ENCODE measurements around the gene KIT.

Gene KIT

DNA sequence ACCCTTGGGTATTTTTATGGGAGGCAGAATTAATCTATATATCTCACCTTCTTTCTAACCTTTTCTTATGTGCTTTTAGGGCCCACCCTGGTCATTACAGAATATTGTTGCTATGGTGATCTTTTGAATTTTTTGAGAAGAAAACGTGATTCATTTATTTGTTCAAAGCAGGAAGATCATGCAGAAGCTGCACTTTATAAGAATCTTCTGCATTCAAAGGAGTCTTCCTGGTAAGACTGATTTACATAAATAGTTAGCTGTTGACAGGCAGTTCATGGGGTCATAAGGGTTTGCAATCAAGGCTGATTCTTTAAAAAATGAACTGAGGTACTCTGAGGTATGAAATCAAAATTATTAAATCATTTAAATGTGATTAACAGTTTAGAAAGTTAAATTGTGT lies 71.5 kb downstream of the KIT start:
- TF ChIP-seq EZH2 (IDR thresholded peaks at IDR 0.05), result no peak
- TF ChIP-seq POLR2AphosphoS5 (IDR thresholded peaks at IDR 0.05; ENCODE audit: borderline replicate concordance, low read depth, low read length), result no peak
- TF ChIP-seq FOXP2 (optimal IDR thresholded peaks at IDR 0.05; ENCODE audit: control extremely low read depth, extremely low read length, insufficient read depth), result no peak
- DNase-seq (ENCODE audit: low read depth, low spot score), result no peak
- Histone ChIP-seq H3K36me3 (ENCODE audit: insufficient read depth, low read length) (peaks cover 82% of the 10 kb centered on the region), H3K9ac (ENCODE audit: insufficient read length) (no peak overlapping the region), H3K27ac (no peak overlapping the region), H3K9me3 (ENCODE audit: low read depth, low read length) (no peaks in the 10 kb centered on the region), H3K4me3 (no peak overlapping the region)

DNA sequence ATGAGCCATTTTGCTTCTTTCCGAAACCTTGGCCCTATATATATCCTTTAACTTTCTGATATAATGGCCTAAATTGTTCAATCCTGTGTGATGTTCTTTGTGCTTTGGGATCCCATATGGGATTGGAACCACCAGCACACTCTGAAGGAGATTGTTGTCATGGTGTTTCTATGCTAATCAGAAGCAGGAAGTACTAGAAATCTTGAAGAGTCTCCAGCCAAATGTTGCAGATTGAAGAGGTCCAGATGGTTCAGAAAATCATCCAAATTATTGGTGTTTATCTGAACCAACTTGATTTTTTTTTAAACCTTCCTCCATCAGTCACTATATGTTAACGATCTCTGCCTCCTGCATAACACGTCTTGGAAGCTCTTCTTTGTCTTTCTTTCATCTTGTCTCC lies 72.8 kb downstream of the KIT start:
- Histone ChIP-seq H3K9ac (ENCODE audit: insufficient read length) (no peak overlapping the region), H3K4me3 (no peak overlapping the region), H3K9me3 (ENCODE audit: low read depth, low read length) (no peaks in the 10 kb centered on the region), H3K27ac (no peak overlapping the region), H3K36me3 (ENCODE audit: insufficient read depth, low read length) (peaks cover 86% of the 10 kb centered on the region)
- no peak for DNase-seq (ENCODE audit: low read depth, low spot score)
- TF ChIP-seq EZH2 (IDR thresholded peaks at IDR 0.05), result no peak
- TF ChIP-seq POLR2AphosphoS5 (IDR thresholded peaks at IDR 0.05; ENCODE audit: borderline replicate concordance, low read depth, low read length), result no peak
- TF ChIP-seq FOXP2 (optimal IDR thresholded peaks at IDR 0.05; ENCODE audit: control extremely low read depth, extremely low read length, insufficient read depth), result no peak

- no peak overlapping the region for H3K27ac ChIP-seq
- no peak for DNase-seq (ENCODE audit: low read depth, low spot score)
- H3K36me3 ChIP-seq (ENCODE audit: insufficient read depth, low read length), result peaks cover 89% of the 10 kb centered on the region
- no peak overlapping the region for H3K4me3 ChIP-seq
- TF ChIP-seq EZH2 (IDR thresholded peaks at IDR 0.05) (no peak), FOXP2 (optimal IDR thresholded peaks at IDR 0.05; ENCODE audit: control extremely low read depth, extremely low read length, insufficient read depth) (no peak), POLR2AphosphoS5 (IDR thresholded peaks at IDR 0.05; ENCODE audit: borderline replicate concordance, low read depth, low read length) (no peak)
- H3K9ac ChIP-seq (ENCODE audit: insufficient read length), result no peak overlapping the region
- no peaks in the 10 kb centered on the region for H3K9me3 ChIP-seq (ENCODE audit: low read depth, low read length)
These were observed 73.8 kb downstream of the KIT start for GRCh38 chr4:54731552-54731951.

DNA sequence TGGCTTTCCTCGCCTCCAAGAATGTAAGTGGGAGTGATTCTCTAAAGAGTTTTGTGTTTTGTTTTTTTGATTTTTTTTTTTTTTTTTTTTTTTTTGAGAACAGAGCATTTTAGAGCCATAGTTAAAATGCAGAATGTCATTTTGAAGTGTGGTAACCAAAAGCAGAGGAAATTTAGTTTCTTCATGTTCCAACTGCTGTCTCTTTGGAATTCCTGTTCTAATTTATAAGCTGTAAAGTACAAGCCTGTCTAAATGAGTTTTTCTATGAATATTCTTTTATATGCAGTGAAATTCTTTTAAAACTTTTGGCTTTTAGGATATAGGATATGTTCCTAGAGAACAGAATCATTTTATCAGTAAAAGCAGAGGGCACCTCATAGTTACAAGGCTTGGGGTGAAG lies 74.2 kb downstream of the KIT start:
- no peak for DNase-seq (ENCODE audit: low read depth, low spot score)
- H3K4me3 ChIP-seq, result no peak overlapping the region
- no peak overlapping the region for H3K9ac ChIP-seq (ENCODE audit: insufficient read length)

DNA sequence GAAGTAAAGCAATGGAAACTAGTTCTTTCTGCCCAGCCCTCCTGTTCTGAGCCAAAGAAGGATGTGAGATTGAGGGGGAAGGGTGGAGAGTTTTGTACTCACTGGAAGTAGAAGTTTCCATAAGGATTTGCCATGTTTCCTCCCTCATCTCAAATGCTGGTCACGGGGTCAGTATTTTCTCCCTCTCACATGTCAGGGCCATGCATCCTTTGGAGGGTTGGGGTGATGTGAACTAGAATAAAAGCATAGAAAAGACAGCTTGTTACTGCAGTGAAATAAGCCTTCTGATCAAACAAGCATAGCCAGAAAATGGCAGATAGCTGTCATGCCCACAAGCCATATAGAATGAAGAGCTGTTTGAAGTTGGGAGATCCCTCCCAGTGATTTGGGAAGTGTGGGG lies 79.7 kb downstream of the KIT start:
- Histone ChIP-seq H3K27ac (no peak overlapping the region), H3K4me3 (no peak overlapping the region), H3K9me3 (ENCODE audit: low read depth, low read length) (no peaks in the 10 kb centered on the region), H3K9ac (ENCODE audit: insufficient read length) (no peak overlapping the region), H3K36me3 (ENCODE audit: insufficient read depth, low read length) (peaks cover 78% of the 10 kb centered on the region)
- TF ChIP-seq EZH2 (IDR thresholded peaks at IDR 0.05) (no peak), POLR2AphosphoS5 (IDR thresholded peaks at IDR 0.05; ENCODE audit: borderline replicate concordance, low read depth, low read length) (no peak), FOXP2 (optimal IDR thresholded peaks at IDR 0.05; ENCODE audit: control extremely low read depth, extremely low read length, insufficient read depth) (no peak)
- DNase-seq (ENCODE audit: low read depth, low spot score), result no peak

More for the DNA sequence above, 74.2 kb downstream of the KIT start:
- Histone ChIP-seq H3K9me3 (ENCODE audit: low read depth, low read length) (no peaks in the 10 kb centered on the region), H3K36me3 (ENCODE audit: insufficient read depth, low read length) (peaks cover 89% of the 10 kb centered on the region), H3K27ac (no peak overlapping the region)
- no peak for TF ChIP-seq EZH2 (IDR thresholded peaks at IDR 0.05)
- TF ChIP-seq FOXP2 (optimal IDR thresholded peaks at IDR 0.05; ENCODE audit: control extremely low read depth, extremely low read length, insufficient read depth), result no peak
- TF ChIP-seq POLR2AphosphoS5 (IDR thresholded peaks at IDR 0.05; ENCODE audit: borderline replicate concordance, low read depth, low read length), result no peak

GRCh38 chr4:54741202-54741601 lies 83.4 kb downstream of the KIT start:
- Histone ChIP-seq H3K9me3 (ENCODE audit: low read depth, low read length) (no peaks in the 10 kb centered on the region), H3K4me3 (no peak overlapping the region), H3K36me3 (ENCODE audit: insufficient read depth, low read length) (peaks cover 51% of the 10 kb centered on the region), H3K9ac (ENCODE audit: insufficient read length) (no peak overlapping the region), H3K27ac (no peak overlapping the region)
- DNase-seq (ENCODE audit: low read depth, low spot score), result no peak
- TF ChIP-seq FOXP2 (optimal IDR thresholded peaks at IDR 0.05; ENCODE audit: control extremely low read depth, extremely low read length, insufficient read depth), result no peak
- TF ChIP-seq POLR2AphosphoS5 (IDR thresholded peaks at IDR 0.05; ENCODE audit: borderline replicate concordance, low read depth, low read length), result no peak
- no peak for TF ChIP-seq EZH2 (IDR thresholded peaks at IDR 0.05)

- DNase-seq (ENCODE audit: low read depth, low spot score), result no peak
- Histone ChIP-seq H3K36me3 (ENCODE audit: insufficient read depth, low read length) (peaks cover 35% of the 10 kb centered on the region; the same call in 1 of the 2 replicates), H3K27ac (no peak overlapping the region), H3K9ac (ENCODE audit: insufficient read length) (no peak overlapping the region), H3K4me3 (no peak overlapping the region), H3K9me3 (ENCODE audit: low read depth, low read length) (no peaks in the 10 kb centered on the region)
- TF ChIP-seq EZH2 (IDR thresholded peaks at IDR 0.05) (no peak), FOXP2 (optimal IDR thresholded peaks at IDR 0.05; ENCODE audit: control extremely low read depth, extremely low read length, insufficient read depth) (no peak), POLR2AphosphoS5 (IDR thresholded peaks at IDR 0.05; ENCODE audit: borderline replicate concordance, low read depth, low read length) (no peak)
These were observed 85.1 kb downstream of the KIT start for GRCh38 chr4:54742636-54743399.

DNA sequence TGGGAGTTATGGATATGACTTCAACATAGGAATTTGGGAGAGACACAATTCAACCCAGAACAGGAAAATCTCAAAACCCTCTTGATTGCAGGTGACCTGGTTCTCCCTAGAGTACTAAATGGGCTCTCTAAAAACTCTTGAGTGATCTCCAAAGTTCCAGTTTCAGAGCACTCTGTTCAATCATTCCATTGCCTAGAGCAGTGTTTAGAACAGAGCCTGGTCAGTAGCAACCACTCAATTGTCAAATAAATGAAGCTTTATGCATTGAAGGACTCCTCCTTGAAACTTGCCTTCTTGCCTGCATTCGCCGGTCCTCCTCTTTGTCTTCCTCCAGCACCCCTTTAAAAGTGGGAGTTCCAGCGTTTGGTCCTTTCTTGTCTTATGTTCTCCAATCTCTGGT lies 85.8 kb downstream of the KIT start:
- Histone ChIP-seq H3K36me3 (ENCODE audit: insufficient read depth, low read length) (peaks cover 27% of the 10 kb centered on the region; the same call in 1 of the 2 replicates), H3K27ac (no peak overlapping the region), H3K4me3 (no peak overlapping the region), H3K9me3 (ENCODE audit: low read depth, low read length) (no peaks in the 10 kb centered on the region), H3K9ac (ENCODE audit: insufficient read length) (no peak overlapping the region)
- TF ChIP-seq EZH2 (IDR thresholded peaks at IDR 0.05) (no peak), FOXP2 (optimal IDR thresholded peaks at IDR 0.05; ENCODE audit: control extremely low read depth, extremely low read length, insufficient read depth) (no peak), POLR2AphosphoS5 (IDR thresholded peaks at IDR 0.05; ENCODE audit: borderline replicate concordance, low read depth, low read length) (no peak)
- DNase-seq (ENCODE audit: low read depth, low spot score), result no peak
